Suprapubic skin (tissue), 4 donors: ENCODE data around the gene NFIB. TPM values are rescaled to one million over a fixed set of nuclear protein-coding genes. Genes with fewer than 3 reads are reported as not detected.

ENCODE experiments used
- DNase-seq, 2 donors: peaks; one replicate each; pipeline ENCODE4 v3.0.0-alpha.2; 2019; ENCODE audit warnings: low spot score in 2 of 2
- H3K27ac ChIP-seq: fragments of 200-600 bp; sonication (generic); one replicate; pipeline ENCODE4 v1.5.1; 2019
- H3K27me3 ChIP-seq: fragments of 200-600 bp; sonication (generic); one replicate; pipeline ENCODE4 v1.5.1; 2019
- H3K36me3 ChIP-seq: fragments of 200-600 bp; sonication (generic); one replicate; pipeline ENCODE4 v1.5.1; 2019
- H3K4me1 ChIP-seq: fragments of 200-600 bp; sonication (generic); one replicate; pipeline ENCODE4 v1.5.1; 2019
- H3K4me3 ChIP-seq: fragments of 200-600 bp; sonication (generic); one replicate; pipeline ENCODE4 v1.5.1; 2019; ENCODE audit warnings: mild to moderate bottlenecking
- H3K9me3 ChIP-seq: fragments of 200-600 bp; sonication (generic); one replicate; pipeline ENCODE4 v1.5.1; 2019
- EP300 ChIP-seq: sonication (generic); formaldehyde crosslinking; IDR thresholded peaks from one replicate; pipeline ENCODE4 v1.6.1; 2017; ENCODE audit warnings: antibody characterized with exemption
- POLR2A ChIP-seq, 2 donors: fragments of 450-650 bp; IDR thresholded peaks; one replicate each; pipeline ENCODE4 v1.6.1; 2017; ENCODE audit warnings: antibody characterized with exemption in 2 of 2, mild to moderate bottlenecking in 2 of 2, moderate library complexity in 2 of 2
- POLR2AphosphoS5 ChIP-seq, 3 donors: sonication (generic); formaldehyde crosslinking; IDR thresholded peaks; one replicate each; pipeline ENCODE4 v1.6.1; 2017; ENCODE audit warnings: antibody characterized with exemption in 3 of 3
- WGBS: methylation state at CpG from one replicate; pipeline ENCODE4 v1.1.5; 2018; 5-methylcytosine and 5-hydroxymethylcytosine counted together
- total RNA-seq, 4 donors: library from RNA; depleted of rRNA; stranded (reverse); fragments of >200 nt; gene quantifications; one replicate each; pipeline ENCODE4 v1.1.0, GENCODE V29; 2016
- TF ChIP-seq, protein P1 (sequence below), 2 donors: fragments of 200-600 bp in 1 of 2; fragments of 450-650 bp in 1 of 2; sonication (generic) in 1 of 2; IDR thresholded peaks; one replicate each; pipeline ENCODE4 v1.5.1; 2016 to 2019; ENCODE audit warnings: antibody characterized with exemption in 2 of 2, mild to moderate bottlenecking in 1 of 2, moderate library complexity in 1 of 2

Gene NFIB
- total RNA-seq, 4 donors from 2014 or later, result 90.4 to 204 (median 112) TPM

DNA sequence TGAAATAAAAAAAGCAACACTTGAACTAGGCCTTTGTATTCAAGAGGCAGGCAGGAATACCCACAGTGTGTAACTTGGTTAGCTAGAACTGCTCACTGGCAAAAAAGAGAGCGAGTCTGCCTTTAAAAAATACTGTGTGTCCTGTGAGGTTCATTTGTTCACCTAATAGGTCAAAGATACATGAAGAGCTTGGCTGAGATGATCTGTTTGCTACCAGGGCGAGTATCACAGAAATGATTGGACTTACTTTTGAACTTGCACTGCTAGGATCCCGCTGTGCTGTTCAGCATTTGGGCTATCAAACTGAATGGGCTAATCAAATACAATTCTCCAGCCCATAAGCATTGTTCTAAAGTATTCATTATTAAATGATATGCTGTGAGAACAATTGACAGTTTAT is 229.1 kb downstream of the NFIB start:
- TF ChIP-seq, protein P1, sequence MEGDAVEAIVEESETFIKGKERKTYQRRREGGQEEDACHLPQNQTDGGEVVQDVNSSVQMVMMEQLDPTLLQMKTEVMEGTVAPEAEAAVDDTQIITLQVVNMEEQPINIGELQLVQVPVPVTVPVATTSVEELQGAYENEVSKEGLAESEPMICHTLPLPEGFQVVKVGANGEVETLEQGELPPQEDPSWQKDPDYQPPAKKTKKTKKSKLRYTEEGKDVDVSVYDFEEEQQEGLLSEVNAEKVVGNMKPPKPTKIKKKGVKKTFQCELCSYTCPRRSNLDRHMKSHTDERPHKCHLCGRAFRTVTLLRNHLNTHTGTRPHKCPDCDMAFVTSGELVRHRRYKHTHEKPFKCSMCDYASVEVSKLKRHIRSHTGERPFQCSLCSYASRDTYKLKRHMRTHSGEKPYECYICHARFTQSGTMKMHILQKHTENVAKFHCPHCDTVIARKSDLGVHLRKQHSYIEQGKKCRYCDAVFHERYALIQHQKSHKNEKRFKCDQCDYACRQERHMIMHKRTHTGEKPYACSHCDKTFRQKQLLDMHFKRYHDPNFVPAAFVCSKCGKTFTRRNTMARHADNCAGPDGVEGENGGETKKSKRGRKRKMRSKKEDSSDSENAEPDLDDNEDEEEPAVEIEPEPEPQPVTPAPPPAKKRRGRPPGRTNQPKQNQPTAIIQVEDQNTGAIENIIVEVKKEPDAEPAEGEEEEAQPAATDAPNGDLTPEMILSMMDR (IDR thresholded peaks at IDR 0.05), result no peak
- TF ChIP-seq POLR2A (IDR thresholded peaks at IDR 0.05) (no peak), EP300 (no peak), POLR2AphosphoS5 (IDR thresholded peaks at IDR 0.05) (no peak)
- H3K9me3 ChIP-seq, result no peaks in the 10 kb centered on the region
- WGBS, result 90% methylated on average over 3 of the region's 3 CpGs

DNA sequence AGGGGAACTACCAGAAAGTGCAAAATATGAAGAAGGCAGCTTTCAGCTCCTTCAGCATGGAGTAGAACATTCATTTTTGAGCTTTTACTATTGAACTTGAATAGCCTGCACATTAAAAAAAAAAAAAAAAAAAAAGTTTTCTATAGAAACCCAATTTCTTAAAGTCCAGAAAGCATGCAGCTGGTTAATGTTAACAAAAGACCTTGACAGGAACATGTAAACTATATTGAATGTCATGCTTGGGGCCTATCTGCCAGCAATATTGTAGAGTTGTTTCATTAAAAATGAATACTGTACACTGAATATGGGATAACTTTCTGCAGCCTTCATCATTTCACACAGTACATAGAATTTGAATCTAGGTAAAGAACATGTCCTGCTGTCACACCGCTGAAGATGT is 230.6 kb downstream of the NFIB start:
- DNase-seq, result no peak
- no peaks in the 10 kb centered on the region for H3K27me3 ChIP-seq
- H3K4me3 ChIP-seq, result no peak overlapping the region
- no peaks in the 10 kb centered on the region for H3K9me3 ChIP-seq
- TF ChIP-seq, protein P1 (IDR thresholded peaks at IDR 0.05), result no peak
- TF ChIP-seq POLR2AphosphoS5 (IDR thresholded peaks at IDR 0.05) (no peak), EP300 (no peak), POLR2A (IDR thresholded peaks at IDR 0.05) (no peak)
- H3K4me1 ChIP-seq, result no peaks in the 10 kb centered on the region
- H3K27ac ChIP-seq, result no peak overlapping the region
- WGBS, result 95% methylated on average over 1 of the region's 1 CpG
- peaks cover 7% of the 10 kb centered on the region for H3K36me3 ChIP-seq

More for the DNA sequence above, 229.1 kb downstream of the NFIB start:
- no peak for DNase-seq
- no peaks in the 10 kb centered on the region for H3K27me3 ChIP-seq
- no peak overlapping the region for H3K4me3 ChIP-seq
- peaks cover 7% of the 10 kb centered on the region for H3K36me3 ChIP-seq
- no peaks in the 10 kb centered on the region for H3K4me1 ChIP-seq
- H3K27ac ChIP-seq, result no peak overlapping the region

DNA sequence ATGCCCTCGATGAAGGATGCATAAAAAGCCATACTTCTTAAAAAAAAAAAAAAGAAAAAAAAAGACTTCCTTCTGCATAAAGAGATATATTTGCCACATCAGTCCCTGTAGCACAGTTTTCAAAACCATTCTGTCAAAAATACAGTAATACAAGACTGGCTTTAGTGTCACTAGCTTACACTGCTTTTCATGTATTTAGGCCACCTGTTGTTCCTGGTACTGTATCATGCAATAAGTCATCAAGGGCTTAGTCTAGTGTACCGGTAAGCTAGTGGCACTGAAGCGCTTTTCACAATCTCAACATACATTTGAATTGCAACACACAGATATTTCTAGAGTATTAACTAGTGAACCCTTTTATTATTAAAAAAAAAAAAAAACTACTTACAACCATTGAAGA is 231.2 kb downstream of the NFIB start:
- no peak overlapping the region for H3K27ac ChIP-seq
- H3K4me3 ChIP-seq, result no peak overlapping the region
- 77% methylated on average over 3 of the region's 3 CpGs for WGBS
- no peaks in the 10 kb centered on the region for H3K4me1 ChIP-seq
- H3K27me3 ChIP-seq, result no peaks in the 10 kb centered on the region
- H3K9me3 ChIP-seq, result no peaks in the 10 kb centered on the region
- no peak for DNase-seq
- TF ChIP-seq POLR2A (IDR thresholded peaks at IDR 0.05), result no peak
- TF ChIP-seq, protein P1 (IDR thresholded peaks at IDR 0.05), result no peak
- no peak for TF ChIP-seq EP300
- TF ChIP-seq POLR2AphosphoS5 (IDR thresholded peaks at IDR 0.05), result no peak
- peaks cover 7% of the 10 kb centered on the region for H3K36me3 ChIP-seq

DNA sequence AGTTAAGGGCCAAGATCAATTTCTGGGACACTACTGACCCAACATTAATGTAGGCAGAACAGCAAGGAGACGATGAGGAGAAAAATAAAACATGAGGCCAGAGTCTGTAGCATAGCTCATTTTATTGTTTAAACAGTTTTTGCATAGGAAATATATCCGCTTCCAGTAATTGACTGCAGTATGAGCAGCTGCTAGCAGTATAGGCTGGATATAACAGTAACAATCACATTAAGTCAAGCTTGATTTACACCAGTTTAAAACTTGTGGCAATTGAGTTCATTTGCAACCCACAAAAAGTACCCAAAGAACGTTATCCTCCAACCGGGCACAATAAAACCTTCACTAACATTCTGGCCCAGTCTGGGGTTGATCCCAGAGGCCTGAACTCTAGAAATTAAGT is 232.2 kb downstream of the NFIB start:
- DNase-seq, result no peak
- 86% methylated on average over 4 of the region's 4 CpGs for WGBS
- Histone ChIP-seq H3K4me3 (no peak overlapping the region), H3K9me3 (no peaks in the 10 kb centered on the region), H3K27me3 (no peaks in the 10 kb centered on the region), H3K4me1 (no peaks in the 10 kb centered on the region), H3K36me3 (peaks cover under 1% of the 10 kb centered on the region), H3K27ac (no peak overlapping the region)
- TF ChIP-seq POLR2A (IDR thresholded peaks at IDR 0.05) (no peak), EP300 (no peak), POLR2AphosphoS5 (IDR thresholded peaks at IDR 0.05) (no peak)
- TF ChIP-seq, protein P1 (IDR thresholded peaks at IDR 0.05), result no peak

DNA sequence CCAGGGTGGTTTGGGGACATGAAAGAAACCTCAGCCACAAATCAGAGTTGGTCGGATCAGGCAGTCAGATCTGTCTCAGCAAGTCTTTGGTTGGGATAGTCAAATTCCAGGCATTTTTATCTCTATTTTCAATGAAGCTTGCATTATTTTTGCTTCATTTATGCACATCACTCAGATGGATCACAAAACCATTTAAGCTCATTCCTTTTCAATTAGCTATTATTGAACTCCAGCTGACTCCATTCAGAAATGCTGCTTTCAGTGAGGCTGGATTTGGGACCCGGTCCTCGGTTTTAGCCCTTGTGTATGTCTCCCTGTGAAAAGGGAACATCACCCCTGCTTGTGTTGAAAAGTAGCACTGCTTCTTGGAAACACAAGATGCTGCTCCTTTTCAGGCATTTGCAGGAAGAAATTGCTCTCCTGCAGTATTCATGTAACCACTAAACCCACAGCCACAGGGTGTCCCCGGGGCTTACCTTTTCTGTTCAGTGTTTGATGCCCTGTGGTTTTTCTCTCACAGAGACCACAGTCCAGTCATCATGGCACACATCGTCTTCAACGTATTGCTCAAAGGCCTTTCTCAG is 232.9 kb downstream of the NFIB start:
- H3K4me1 ChIP-seq, result no peaks in the 10 kb centered on the region
- no peak overlapping the region for H3K4me3 ChIP-seq
- TF ChIP-seq POLR2A (IDR thresholded peaks at IDR 0.05) (no peak), EP300 (no peak), POLR2AphosphoS5 (IDR thresholded peaks at IDR 0.05) (no peak)
- TF ChIP-seq, protein P1 (IDR thresholded peaks at IDR 0.05), result no peak
- WGBS, result 38% methylated on average over 6 of the region's 6 CpGs
- no peaks in the 10 kb centered on the region for H3K27me3 ChIP-seq
- H3K9me3 ChIP-seq, result no peaks in the 10 kb centered on the region
- DNase-seq, result no peak
- no peaks in the 10 kb centered on the region for H3K36me3 ChIP-seq
- H3K27ac ChIP-seq, result no peak overlapping the region
